CD4-positive, CD25-positive, alpha-beta regulatory T cell (primary cell): Measurements from ENCODE around the gene BICC1. TPM values are rescaled to one million over a fixed set of nuclear protein-coding genes. Genes with fewer than 3 reads are reported as not detected.

ENCODE experiments used
- ATAC-seq, 2 donors: fragments of 150-1000 bp; cut with Tn5 transposase; one replicate each; pipeline ENCODE4 v1.10.0; 2021; ENCODE audit warnings: low read depth in 2 of 2, moderate number of reproducible peaks in 2 of 2, moderate library complexity in 1 of 2
- DNase-seq, 3 donors: peaks; one replicate each; pipeline versions ENCODE4 v3.0.0 to v3.0.0-alpha.2; 2012 to 2022; ENCODE audit warnings: mixed read lengths in 1 of 3
- H3K27ac ChIP-seq: one replicate; pipeline ENCODE4 v1.7.0; 2013; ENCODE audit warnings: mild to moderate bottlenecking, low read length; ENCODE audit not compliant: insufficient read depth, poor library complexity, severe bottlenecking
- H3K27me3 ChIP-seq: one replicate; pipeline ENCODE4 v1.7.0; 2013; ENCODE audit warnings: low read length; ENCODE audit not compliant: control insufficient read depth, insufficient read depth
- H3K36me3 ChIP-seq: one replicate; pipeline ENCODE4 v1.7.0; 2013; ENCODE audit warnings: mild to moderate bottlenecking, low read length, moderate library complexity; ENCODE audit not compliant: control insufficient read depth, insufficient read depth
- H3K4me1 ChIP-seq: 2 replicates; pipeline ENCODE4 v1.7.0; 2013; ENCODE audit warnings: mild to moderate bottlenecking, low read length; ENCODE audit not compliant: insufficient read depth, control insufficient read depth, poor library complexity, severe bottlenecking
- H3K4me3 ChIP-seq: one replicate; pipeline ENCODE4 v1.7.0; 2013; ENCODE audit warnings: low read depth, mild to moderate bottlenecking, low read length, moderate library complexity
- H3K9me3 ChIP-seq, 2 experiments: 1 replicate in 1 of 2; 2 replicates in 1 of 2; pipeline ENCODE4 v1.7.0; 2013; ENCODE audit warnings: low read length in 2 of 2, mild to moderate bottlenecking in 1 of 2, moderate library complexity in 1 of 2; ENCODE audit not compliant: control insufficient read depth in 2 of 2
- H3K27ac Mint-ChIP-seq, 3 donors: one replicate each; pipeline ENCODE4 v1.8.0; 2020 to 2022; ENCODE audit warnings: mild to moderate bottlenecking in 3 of 3, mixed read lengths in 3 of 3, moderate library complexity in 2 of 3
- H3K27me3 Mint-ChIP-seq: one replicate; pipeline ENCODE4 v1.8.0; 2022; ENCODE audit warnings: mild to moderate bottlenecking, mixed read lengths
- H3K36me3 Mint-ChIP-seq: one replicate; pipeline ENCODE4 v1.8.0; 2020; ENCODE audit warnings: mixed read lengths
- H3K4me1 Mint-ChIP-seq, 4 donors: one replicate each; pipeline ENCODE4 v1.8.0; 2020 to 2022; ENCODE audit warnings: mixed read lengths in 4 of 4, mild to moderate bottlenecking in 1 of 4
- H3K4me3 Mint-ChIP-seq, 4 donors: one replicate each; pipeline ENCODE4 v1.8.0; 2020 to 2022; ENCODE audit warnings: mild to moderate bottlenecking in 4 of 4, mixed read lengths in 4 of 4, moderate library complexity in 3 of 4
- H3K9me3 Mint-ChIP-seq, 7 donors: one replicate each; pipeline ENCODE4 v1.8.0; 2020 to 2022; ENCODE audit warnings: mixed read lengths in 7 of 7, mild to moderate bottlenecking in 3 of 7, moderate library complexity in 2 of 7
- polyA plus RNA-seq, 4 donors: library from polyadenylated mRNA; unstranded; fragments of 300-500 nt; fragmentation: Illumina TruSeq; gene quantifications; one replicate each; pipeline ENCODE4 v1.2.3, GENCODE V29; 2021
- total RNA-seq: library from RNA; stranded (reverse); gene quantifications from one replicate; pipeline ENCODE4 v1.2.3, GENCODE V29; 2022

The BICC1 gene, protein sequence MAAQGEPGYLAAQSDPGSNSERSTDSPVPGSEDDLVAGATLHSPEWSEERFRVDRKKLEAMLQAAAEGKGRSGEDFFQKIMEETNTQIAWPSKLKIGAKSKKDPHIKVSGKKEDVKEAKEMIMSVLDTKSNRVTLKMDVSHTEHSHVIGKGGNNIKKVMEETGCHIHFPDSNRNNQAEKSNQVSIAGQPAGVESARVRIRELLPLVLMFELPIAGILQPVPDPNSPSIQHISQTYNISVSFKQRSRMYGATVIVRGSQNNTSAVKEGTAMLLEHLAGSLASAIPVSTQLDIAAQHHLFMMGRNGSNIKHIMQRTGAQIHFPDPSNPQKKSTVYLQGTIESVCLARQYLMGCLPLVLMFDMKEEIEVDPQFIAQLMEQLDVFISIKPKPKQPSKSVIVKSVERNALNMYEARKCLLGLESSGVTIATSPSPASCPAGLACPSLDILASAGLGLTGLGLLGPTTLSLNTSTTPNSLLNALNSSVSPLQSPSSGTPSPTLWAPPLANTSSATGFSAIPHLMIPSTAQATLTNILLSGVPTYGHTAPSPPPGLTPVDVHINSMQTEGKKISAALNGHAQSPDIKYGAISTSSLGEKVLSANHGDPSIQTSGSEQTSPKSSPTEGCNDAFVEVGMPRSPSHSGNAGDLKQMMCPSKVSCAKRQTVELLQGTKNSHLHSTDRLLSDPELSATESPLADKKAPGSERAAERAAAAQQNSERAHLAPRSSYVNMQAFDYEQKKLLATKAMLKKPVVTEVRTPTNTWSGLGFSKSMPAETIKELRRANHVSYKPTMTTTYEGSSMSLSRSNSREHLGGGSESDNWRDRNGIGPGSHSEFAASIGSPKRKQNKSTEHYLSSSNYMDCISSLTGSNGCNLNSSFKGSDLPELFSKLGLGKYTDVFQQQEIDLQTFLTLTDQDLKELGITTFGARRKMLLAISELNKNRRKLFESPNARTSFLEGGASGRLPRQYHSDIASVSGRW
- 0.20 TPM for total RNA-seq
- polyA plus RNA-seq: not detected

DNA sequence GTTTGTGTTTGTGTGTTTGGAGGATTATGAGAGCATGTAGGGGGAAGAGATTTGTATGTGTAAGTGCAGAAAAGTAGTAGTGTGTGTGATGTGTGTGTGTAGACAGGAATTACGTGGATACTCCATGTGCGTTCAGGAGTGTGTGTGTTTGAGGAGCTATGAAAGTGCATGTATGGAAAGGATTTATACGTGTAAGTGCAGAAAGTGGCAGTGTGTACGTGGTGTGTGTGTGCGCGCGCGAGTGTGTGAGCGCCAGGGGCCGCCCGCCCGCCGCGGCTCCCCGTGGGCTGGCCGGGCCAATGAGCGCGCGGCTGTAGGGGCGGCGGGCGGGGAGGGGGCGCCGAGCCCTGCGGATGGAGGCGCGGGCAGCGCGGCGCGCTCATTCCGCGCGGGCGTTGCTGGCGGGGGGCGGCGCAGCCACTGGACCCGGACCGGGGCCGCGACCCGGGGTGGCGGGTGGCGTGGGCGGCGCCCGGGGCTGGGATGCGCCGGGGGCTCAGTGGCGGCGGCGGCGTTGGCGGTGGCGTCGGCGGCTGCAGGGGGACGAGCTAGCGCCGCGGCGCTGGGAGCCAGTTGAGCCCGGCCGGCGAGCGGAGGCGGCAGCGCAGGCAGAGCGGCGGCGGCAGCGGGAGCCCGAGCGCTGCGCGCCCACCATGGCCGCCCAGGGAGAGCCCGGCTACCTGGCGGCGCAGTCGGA is at the start of gene BICC1:
Gene BICC1, plus strand, starts transcription at position 382 of the 697 bp plus-strand sequence. Its CDS starts 272 bp downstream, at position 654.
- no peaks in the 10 kb centered on the region for H3K9me3 ChIP-seq
- H3K27me3 ChIP-seq: peaks cover 14% of the 10 kb centered on the region
- Mint-ChIP-seq H3K4me3 (peak within 1 kb of the TSS in 2 of 4 donors; percentile 63 to 67), H3K27me3 (peaks cover 32% of the 10 kb centered on the region), H3K4me1 (peaks cover 0 to 10% (median 6%) of the 10 kb centered on the region in 4 donors), H3K36me3 (no peaks in the 10 kb centered on the region), H3K27ac (peak within 1 kb of the TSS in 1 of 3 donors; percentile 94), H3K9me3 (peaks cover 0 to 2% (median 0%) of the 10 kb centered on the region in 7 donors)
- H3K4me3 ChIP-seq: no peak within 1 kb of the TSS
- DNase-seq: no peak
- peak in 1 of 2 donors; percentile 24 for ATAC-seq
- no peak within 1 kb of the TSS for H3K27ac ChIP-seq
- no peaks in the 10 kb centered on the region for H3K36me3 ChIP-seq
- peaks cover 6% of the 10 kb centered on the region for H3K4me1 ChIP-seq

DNA sequence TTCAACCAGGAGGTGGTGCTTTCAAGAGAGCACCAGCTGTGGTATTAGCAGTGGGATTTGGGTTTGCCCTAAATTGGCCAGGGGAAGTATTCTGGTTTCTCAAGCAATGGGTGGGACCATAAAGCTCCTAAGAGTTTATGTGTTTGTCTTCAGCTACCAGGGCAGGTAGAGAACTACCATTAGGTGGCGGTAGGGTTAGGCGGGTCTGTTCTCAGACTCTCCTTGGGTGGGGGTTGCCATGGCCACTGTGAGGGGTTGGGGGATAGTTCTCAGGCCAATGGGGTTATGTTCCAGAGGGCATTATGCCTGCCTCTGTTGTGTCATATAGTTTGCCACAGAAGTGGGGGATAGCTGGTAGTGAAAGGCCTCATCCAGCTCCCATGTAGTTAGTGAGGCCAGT is 47.7 kb upstream of the BICC1 start:
- H3K27ac Mint-ChIP-seq: no peak overlapping the region
- no peak for DNase-seq
- H3K4me1 Mint-ChIP-seq: no peaks in the 10 kb centered on the region
- peaks cover 6% of the 10 kb centered on the region for H3K27me3 Mint-ChIP-seq
- H3K4me3 ChIP-seq: no peak overlapping the region
- H3K9me3 Mint-ChIP-seq: peaks cover 0 to 9% (median 3%) of the 10 kb centered on the region in 7 donors
- no peaks in the 10 kb centered on the region for H3K36me3 Mint-ChIP-seq
- no peak overlapping the region for H3K4me3 Mint-ChIP-seq
- peaks cover 0 to 4% of the 10 kb centered on the region in 2 experiments for H3K9me3 ChIP-seq
- H3K27ac ChIP-seq: no peak overlapping the region
- ATAC-seq: no peak
- no peaks in the 10 kb centered on the region for H3K36me3 ChIP-seq
- peaks cover 1% of the 10 kb centered on the region for H3K27me3 ChIP-seq
- H3K4me1 ChIP-seq: no peaks in the 10 kb centered on the region

DNA sequence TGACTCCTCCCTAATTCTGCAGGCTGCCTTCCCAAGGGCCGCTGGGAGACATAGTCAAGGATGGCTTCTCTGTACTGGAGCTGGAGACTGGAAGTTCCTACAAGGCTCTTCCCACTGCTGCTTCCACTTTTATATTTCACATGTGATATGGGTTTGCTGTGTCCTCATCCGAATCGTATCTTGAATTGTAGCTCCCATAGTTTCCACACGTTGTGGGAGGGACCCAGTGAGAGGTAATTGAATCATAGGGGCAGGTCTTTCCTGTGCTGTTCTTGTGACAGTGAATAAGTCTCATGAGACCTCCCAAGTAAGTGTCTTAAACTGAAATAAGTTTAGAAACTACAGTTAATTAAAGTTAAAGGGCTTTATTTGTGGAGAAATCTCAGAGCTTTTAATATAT is 47.0 kb upstream of the BICC1 start:
- peaks cover 0 to 4% of the 10 kb centered on the region in 2 experiments for H3K9me3 ChIP-seq
- no peak for DNase-seq

DNA sequence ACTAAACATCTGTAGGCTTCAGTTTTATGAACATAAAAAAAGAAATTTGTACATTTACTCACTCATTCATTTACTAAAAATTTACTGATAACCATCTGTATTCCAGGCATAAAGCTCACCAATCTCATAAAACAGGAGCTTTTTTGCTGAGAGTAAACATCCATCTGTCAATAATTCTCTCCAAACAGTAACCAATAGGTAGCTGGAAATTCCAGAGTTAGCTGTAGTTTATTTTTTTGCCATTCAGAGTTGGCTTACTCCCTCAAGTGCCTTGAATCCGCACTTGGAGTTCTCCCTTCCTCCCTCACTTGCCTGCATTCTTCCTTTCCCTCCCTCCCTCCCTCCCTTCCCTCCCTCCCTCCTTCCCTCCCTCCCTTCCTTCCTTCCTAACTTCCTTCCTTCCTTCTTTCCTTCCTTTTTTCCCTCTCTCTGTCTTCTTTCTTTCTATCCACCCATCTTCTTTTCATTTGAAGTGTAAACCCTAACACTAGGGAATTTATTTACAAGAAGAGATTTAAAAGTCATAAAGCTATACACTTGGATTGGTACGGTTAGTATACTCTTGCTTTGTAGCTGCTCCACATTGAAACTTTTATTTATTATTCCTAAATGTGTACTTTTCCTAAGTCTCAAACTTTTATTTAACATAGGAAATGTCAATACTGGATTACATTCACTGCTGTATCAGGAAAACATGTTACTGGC is 44.6 kb upstream of the BICC1 start:
- no peak overlapping the region for H3K27ac ChIP-seq
- peaks cover 13% of the 10 kb centered on the region for H3K27me3 Mint-ChIP-seq
- H3K4me1 Mint-ChIP-seq: no peaks in the 10 kb centered on the region
- peaks cover 0 to 2% of the 10 kb centered on the region in 2 experiments for H3K9me3 ChIP-seq
- peaks cover 1% of the 10 kb centered on the region for H3K27me3 ChIP-seq
- H3K9me3 Mint-ChIP-seq: peaks cover 0 to 6% (median under 1%) of the 10 kb centered on the region in 7 donors
- H3K36me3 Mint-ChIP-seq: no peaks in the 10 kb centered on the region
- no peak overlapping the region for H3K4me3 Mint-ChIP-seq
- no peak overlapping the region for H3K27ac Mint-ChIP-seq
- no peak overlapping the region for H3K4me3 ChIP-seq
- no peaks in the 10 kb centered on the region for H3K4me1 ChIP-seq
- DNase-seq: no peak
- no peak for ATAC-seq
- no peaks in the 10 kb centered on the region for H3K36me3 ChIP-seq

More for the DNA sequence above, 47.0 kb upstream of the BICC1 start:
- Histone ChIP-seq H3K4me3 (no peak overlapping the region), H3K27me3 (peaks cover 1% of the 10 kb centered on the region), H3K27ac (no peak overlapping the region), H3K36me3 (no peaks in the 10 kb centered on the region), H3K4me1 (no peaks in the 10 kb centered on the region)
- no peak overlapping the region for H3K27ac Mint-ChIP-seq
- no peak for ATAC-seq
- H3K4me3 Mint-ChIP-seq: no peak overlapping the region
- peaks cover 0 to 9% (median 3%) of the 10 kb centered on the region in 7 donors for H3K9me3 Mint-ChIP-seq
- peaks cover 6% of the 10 kb centered on the region for H3K27me3 Mint-ChIP-seq
- no peaks in the 10 kb centered on the region for H3K4me1 Mint-ChIP-seq
- H3K36me3 Mint-ChIP-seq: no peaks in the 10 kb centered on the region

DNA sequence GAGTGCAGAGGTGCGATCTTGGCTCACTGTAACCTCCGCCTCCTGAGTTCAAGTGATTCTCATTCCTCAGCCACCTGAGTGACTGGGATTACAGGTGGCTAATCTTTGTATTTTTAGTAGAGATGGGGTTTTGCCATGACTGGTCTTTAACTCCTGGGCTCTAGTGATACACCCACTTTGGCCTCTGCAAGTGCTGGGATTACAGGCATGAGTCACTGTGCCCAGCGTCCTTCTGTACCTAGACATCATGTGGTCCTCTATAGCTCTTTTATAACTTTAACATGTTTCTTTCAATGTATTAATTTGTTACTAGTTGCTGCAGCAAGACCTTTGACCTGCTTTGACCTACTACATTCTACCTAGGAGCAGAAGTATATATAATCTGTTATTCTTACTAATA is 38.7 kb upstream of the BICC1 start:
- no peaks in the 10 kb centered on the region for H3K27me3 ChIP-seq
- Mint-ChIP-seq H3K4me1 (no peaks in the 10 kb centered on the region), H3K9me3 (peaks cover 0 to 5% (median 0%) of the 10 kb centered on the region in 7 donors), H3K4me3 (no peak overlapping the region), H3K27me3 (peaks cover 12% of the 10 kb centered on the region), H3K36me3 (no peaks in the 10 kb centered on the region), H3K27ac (no peak overlapping the region)
- H3K36me3 ChIP-seq: no peaks in the 10 kb centered on the region
- no peak for DNase-seq
- no peaks in the 10 kb centered on the region for H3K4me1 ChIP-seq
- H3K4me3 ChIP-seq: no peak overlapping the region
- H3K9me3 ChIP-seq: no peaks in the 10 kb centered on the region
- H3K27ac ChIP-seq: no peak overlapping the region
- no peak for ATAC-seq

DNA sequence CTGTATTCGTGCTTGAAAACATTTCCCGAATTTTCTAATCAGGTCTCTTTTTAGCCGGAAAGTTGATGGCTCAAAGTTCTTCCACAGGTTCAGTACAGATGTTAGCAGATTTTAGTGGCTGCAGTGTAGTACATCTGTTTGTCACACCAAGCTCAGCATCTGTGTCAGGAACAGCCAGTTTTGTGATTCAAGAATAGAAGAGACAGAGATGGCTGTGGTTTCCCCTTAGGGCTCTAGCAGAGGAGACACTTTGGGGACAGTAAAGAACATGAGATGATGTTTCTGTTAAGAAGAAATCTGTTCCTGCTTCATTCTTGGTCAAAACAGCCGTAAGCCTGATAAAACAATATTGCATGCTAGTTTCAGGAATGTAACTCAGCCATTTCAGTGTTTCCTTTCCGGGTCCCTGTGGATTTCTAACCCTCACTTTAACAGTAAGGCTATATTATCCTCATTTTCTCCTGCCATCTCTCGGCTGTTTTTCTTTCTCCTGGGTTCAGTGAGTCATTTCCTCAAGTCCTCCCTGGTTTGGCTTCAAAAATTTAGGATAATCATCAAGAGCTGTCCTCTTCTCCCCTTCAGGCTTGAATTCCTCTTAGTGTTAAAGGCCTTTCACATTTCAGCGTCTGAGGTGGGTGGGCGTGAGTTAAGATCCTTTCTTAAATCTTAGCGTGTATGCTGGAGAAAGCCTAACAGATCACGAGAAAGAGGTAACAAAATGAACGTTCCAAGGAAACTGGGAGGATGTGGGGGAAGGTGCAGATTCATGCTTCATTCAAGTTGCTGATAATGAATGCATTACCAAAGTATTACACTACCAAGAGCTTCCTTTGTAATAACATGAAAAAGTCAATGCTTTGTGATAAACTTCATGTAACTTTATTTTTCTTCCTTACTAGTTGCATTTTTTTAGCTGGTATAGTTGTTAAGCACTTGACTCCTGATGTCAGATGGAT is 37.1 kb upstream of the BICC1 start:
- Mint-ChIP-seq H3K9me3 (peaks cover 0 to 5% (median 1%) of the 10 kb centered on the region in 7 donors), H3K27ac (no peak overlapping the region), H3K4me3 (no peak overlapping the region), H3K27me3 (peaks cover 12% of the 10 kb centered on the region), H3K4me1 (no peaks in the 10 kb centered on the region), H3K36me3 (no peaks in the 10 kb centered on the region)
- no peak overlapping the region for H3K27ac ChIP-seq
- ATAC-seq (no peak), DNase-seq (no peak)
- H3K36me3 ChIP-seq: no peaks in the 10 kb centered on the region
- no peaks in the 10 kb centered on the region for H3K9me3 ChIP-seq
- no peaks in the 10 kb centered on the region for H3K4me1 ChIP-seq
- H3K27me3 ChIP-seq: no peaks in the 10 kb centered on the region
- no peak overlapping the region for H3K4me3 ChIP-seq
